Lung (tissue), 12 donors: Measurements from ENCODE around the gene LRRK1. TPM values are rescaled to one million over a fixed set of nuclear protein-coding genes. Genes with fewer than 3 reads are reported as not detected.

ENCODE experiments used
- ATAC-seq: fragments of 200-7000 bp; cut with Tn5 transposase; one replicate; pipeline ENCODE4 v1.9.1; 2020; ENCODE audit warnings: moderate number of reproducible peaks; ENCODE audit not compliant: insufficient read depth, low FRiP score
- DNase-seq, 3 donors: peaks; one replicate each; pipeline ENCODE4 v3.0.0-alpha.2; 2013 to 2017
- H3K27ac ChIP-seq, 2 donors: one replicate each; pipeline ENCODE4 v1.5.1; 2013; ENCODE audit warnings: mild to moderate bottlenecking in 2 of 2, moderate library complexity in 2 of 2, control low read depth in 1 of 2, inconsistent platforms in 1 of 2, low read depth in 1 of 2, low read length in 1 of 2
- H3K27me3 ChIP-seq, 3 donors: one replicate each; pipeline ENCODE4 v1.5.1; 2013; ENCODE audit warnings: low read length in 2 of 3; ENCODE audit not compliant: control insufficient read depth in 3 of 3, insufficient read depth in 3 of 3
- H3K36me3 ChIP-seq, 4 donors: one replicate each; pipeline ENCODE4 v1.5.1; 2013; ENCODE audit warnings: low read length in 4 of 4, mild to moderate bottlenecking in 1 of 4, moderate library complexity in 1 of 4; ENCODE audit not compliant: control insufficient read depth in 4 of 4, insufficient read depth in 4 of 4
- H3K4me1 ChIP-seq, 5 donors: one replicate each; pipeline ENCODE4 v1.5.1; 2013; ENCODE audit warnings: low read length in 5 of 5, mild to moderate bottlenecking in 2 of 5, moderate library complexity in 1 of 5; ENCODE audit not compliant: control insufficient read depth in 5 of 5, insufficient read depth in 5 of 5
- H3K4me3 ChIP-seq: one replicate; pipeline ENCODE4 v1.5.1; 2013; ENCODE audit warnings: mild to moderate bottlenecking, control low read depth, moderate library complexity
- H3K9ac ChIP-seq, 2 donors: one replicate each; pipeline ENCODE4 v1.5.1; 2013; ENCODE audit warnings: low read length in 2 of 2, control low read depth in 1 of 2; ENCODE audit not compliant: insufficient read depth in 1 of 2
- H3K9me3 ChIP-seq, 4 donors: one replicate each; pipeline ENCODE4 v1.5.1; 2013; ENCODE audit warnings: low read length in 3 of 4, mild to moderate bottlenecking in 1 of 4, moderate library complexity in 1 of 4; ENCODE audit not compliant: control insufficient read depth in 4 of 4, insufficient read depth in 3 of 4
- CTCF ChIP-seq: IDR thresholded peaks from 2 replicates; pipeline ENCODE4 v1.5.1; 2012; ENCODE audit warnings: mild to moderate bottlenecking; ENCODE audit errors: control extremely low read depth, extremely low read depth
- WGBS, 2 donors: extraction: QIAGEN DNeasy Blood & Tissue Kit; methylation state at CpG; one replicate each; pipeline ENCODE4 v1.1.7; 2013; 5-methylcytosine and 5-hydroxymethylcytosine counted together
- polyA plus RNA-seq, 2 donors: library from polyadenylated mRNA; stranded (reverse); fragments of 200-250 nt; gene quantifications; one replicate each; pipeline ENCODE4 v1.2.1, GENCODE V29; 2013
- total RNA-seq, 2 donors: library from RNA; depleted of rRNA in 1 of 2; stranded (reverse); fragments of >200 nt in 1 of 2; gene quantifications; one replicate each; pipeline ENCODE4 v1.2.1, GENCODE V29; 2014 to 2021
- donor health status: control.
- donor health status: control.
- donor health status: Bipolar disorder and iron deficiency.
- donor health status: healthy.
- donor health status: DM: yes; HTN: yes; CAD: no.

Gene LRRK1
- total and polyA plus RNA-seq, 4 donors, result 5.7 to 22.9 (median 9.7) TPM

- H3K4me1 ChIP-seq, result peaks cover 0 to 46% (median 28%) of the 10 kb centered on the region in 5 donors
- 75 to 77% methylated on average over 9 of the region's 9 CpGs for WGBS, 2 donors
- no peaks in the 10 kb centered on the region for H3K36me3 ChIP-seq
- H3K4me3 ChIP-seq, result no peak overlapping the region
- peak; percentile 56 to 82 (median 80) for DNase-seq
- H3K27ac ChIP-seq, result peak overlapping the region in 1 of 2 donors; percentile 16
- H3K9ac ChIP-seq, result no peak overlapping the region
- TF ChIP-seq CTCF, result no peak
- no peak for ATAC-seq
- no peaks in the 10 kb centered on the region for H3K27me3 ChIP-seq
- H3K9me3 ChIP-seq, result peaks cover 0 to 2% (median 0%) of the 10 kb centered on the region in 4 donors
Observed at GRCh38 chr15:101089579-101090427, 170.6 kb downstream of the LRRK1 start.

- DNase-seq (no peak), ATAC-seq (no peak)
- 88 to 90% methylated on average over 2 of the region's 2 CpGs for WGBS, 2 donors
- no peak for TF ChIP-seq CTCF
- H3K27me3 ChIP-seq, result no peaks in the 10 kb centered on the region
- no peak overlapping the region for H3K9ac ChIP-seq
- H3K4me3 ChIP-seq, result no peak overlapping the region
- peaks cover 0 to 46% (median 28%) of the 10 kb centered on the region in 5 donors for H3K4me1 ChIP-seq
- no peaks in the 10 kb centered on the region for H3K36me3 ChIP-seq
- peak overlapping the region in 1 of 2 donors; percentile 48 for H3K27ac ChIP-seq
- peaks cover 0 to 2% (median 0%) of the 10 kb centered on the region in 4 donors for H3K9me3 ChIP-seq
Observed at GRCh38 chr15:101090428-101090790, 171.3 kb downstream of the LRRK1 start.

- Histone ChIP-seq H3K4me3 (no peak overlapping the region), H3K9ac (peak overlapping the region in 1 of 2 donors; percentile 8), H3K4me1 (peaks cover 0 to 46% (median 28%) of the 10 kb centered on the region in 5 donors), H3K36me3 (no peaks in the 10 kb centered on the region), H3K27ac (peak overlapping the region; percentile 26 to 48), H3K9me3 (peaks cover 0 to 2% (median 0%) of the 10 kb centered on the region in 4 donors), H3K27me3 (no peaks in the 10 kb centered on the region)
- peak; percentile 34 for ATAC-seq
- WGBS, 2 donors, result 57 to 78% methylated on average over 20 of the region's 20 CpGs
- no peak for TF ChIP-seq CTCF
- peak; percentile 87 for DNase-seq
Observed at GRCh38 chr15:101091080-101092017, 172.2 kb downstream of the LRRK1 start.
